H1 (cell line): Measurements from ENCODE around the gene CATSPERD. TPM values are rescaled to one million over a fixed set of nuclear protein-coding genes. Genes with fewer than 3 reads are reported as not detected.

Source experiments
- GTF2F1 ChIP-seq: IDR thresholded peaks from 2 replicates; pipeline ENCODE4 v1.6.1; 2012; ENCODE audit warnings: low read depth, low read length, improper control_type of control experiment, borderline replicate concordance
- SUZ12 ChIP-seq: fragments of 200-600 bp; sonication (generic); IDR thresholded peaks from 2 replicates; pipeline ENCODE4 v1.6.1; 2012; ENCODE audit warnings: mild to moderate bottlenecking, inconsistent platforms, low read length, moderate library complexity, mixed read lengths
- polyA plus RNA-seq, 7 experiments: library from polyadenylated mRNA; depleted of rRNA in 3 of 7; stranded (reverse) in 5 of 7; unstranded in 2 of 7; fragments of >200 nt in 5 of 7; fragments of 200-250 nt in 2 of 7; gene quantifications; 1 replicate in 5 of 7; 2 replicates in 1 of 7; 4 replicates in 1 of 7; pipeline versions ENCODE4 v1.2.1 to v1.2.3, GENCODE V29; 2011 to 2013; ENCODE audit warnings: missing spikeins in 2 of 7, mixed read lengths in 2 of 7
- total RNA-seq: library from RNA; stranded (reverse); fragmentation: NEBNext Ultra II Directional; extraction: Animal tissue kit (Norgen Biotek cat#: 25700); gene quantifications from 2 replicates; pipeline ENCODE4 v1.2.1, GENCODE V29; 2021

Gene CATSPERD
- total and polyA plus RNA-seq, 2 of the 8 experiments (the other 6 are each of a cell fraction or from before 2014, with no cell fraction given), result 0.12 TPM; not detected in 1

GRCh38 chr19:5762608-5763217, 42.3 kb downstream of the CATSPERD start (continued):
- TF ChIP-seq SUZ12 (no peak), GTF2F1 (no peak)
